ENCODE results near the gene SRP54. TPM values are rescaled to one million over a fixed set of nuclear protein-coding genes. Genes with fewer than 3 reads are reported as not detected.
"Not testable (repeated sequence)": the region's sequence is repeated elsewhere in the genome, so short reads cannot be mapped to it uniquely, and the experiment has no call there.

Gene SRP54
- total RNA-seq, result 10 to 100 TPM; 58.0 to 60.1 TPM

DNA sequence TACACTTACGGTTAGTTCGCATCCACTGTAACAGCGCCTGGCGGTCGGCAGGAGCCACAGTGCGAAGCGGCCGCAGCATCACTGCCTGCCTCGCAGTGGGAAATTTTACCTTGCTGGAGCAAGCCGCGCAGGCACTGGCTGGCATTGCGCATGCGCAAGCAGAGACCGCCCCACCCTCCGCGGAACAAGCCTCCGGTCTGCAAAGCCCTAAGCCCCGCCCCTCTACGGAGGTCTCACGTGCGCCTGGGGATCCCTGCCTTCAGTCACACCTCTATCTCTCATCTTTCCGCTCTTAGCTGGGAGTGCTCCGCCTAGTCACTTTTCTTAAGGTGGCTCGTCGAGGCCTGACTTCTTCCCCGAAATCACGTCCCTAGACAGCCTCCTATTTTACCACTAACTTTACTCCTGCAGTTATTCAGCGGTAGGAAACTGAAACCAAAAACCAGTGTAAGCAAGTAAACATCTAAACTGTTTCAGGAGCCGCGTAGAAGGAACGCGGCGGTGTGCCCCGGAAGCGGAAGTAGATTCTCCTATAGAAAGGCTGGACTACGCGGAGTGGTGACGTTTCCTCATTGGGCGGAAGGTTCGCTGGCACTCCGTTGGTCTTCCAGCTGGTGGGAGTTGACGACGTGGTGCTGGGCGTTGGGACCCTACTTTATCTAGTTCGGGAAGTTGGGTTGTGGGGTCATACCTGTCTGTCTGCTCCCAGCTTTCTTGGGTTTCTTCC, at the start of gene SRP54:
Gene SRP54 (plus strand): TSS at position 572 of the 727 bp plus-strand sequence. CDS start 13,718 bp downstream, outside the sequence.
- Mint-ChIP-seq H3K36me3 (ENCODE audit: low read depth) (peaks cover 10% of the 10 kb centered on the region), H3K4me1 (peaks cover 16% of the 10 kb centered on the region)
- POLR2A ChIA-PET, result interaction anchor here (0.7 to 2.1 kb wide), 3 partner anchors 63 to 422 kb away, joined by 5 to 8 read pairs (median 6); partner anchors contain the start of genes BAZ1A, FAM177A1 and NFKBIA

DNA sequence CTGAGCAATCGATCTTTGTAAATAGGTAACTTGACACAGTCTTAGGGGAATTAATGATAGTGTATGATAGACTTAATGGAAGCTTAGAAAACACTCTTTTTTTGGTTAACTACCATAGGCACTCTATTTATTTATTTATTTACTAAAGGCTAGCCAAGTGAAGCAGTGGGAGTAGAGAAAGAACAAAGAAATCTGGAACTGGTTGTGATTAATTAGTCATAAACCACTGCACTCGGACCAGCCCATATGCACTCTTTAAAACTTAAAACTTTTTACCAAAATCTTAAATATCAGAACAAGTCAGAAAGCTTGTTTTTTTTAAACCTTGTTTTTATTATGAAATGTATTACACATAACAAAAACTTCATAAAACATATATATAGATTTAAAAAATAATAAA, 49.5 kb upstream of the SRP54 start:
- POLR2A ChIA-PET, result no interaction called here
- no peaks in the 10 kb centered on the region for H3K9me3 Mint-ChIP-seq
- peaks cover 33% of the 10 kb centered on the region for H3K4me1 Mint-ChIP-seq
- CTCF ChIA-PET, result no interaction called here
- no peaks in the 10 kb centered on the region for H3K27me3 Mint-ChIP-seq
- DNase-seq, result no peak
- H3K4me3 Mint-ChIP-seq, result no peak overlapping the region
- no peak overlapping the region for H3K27ac Mint-ChIP-seq
- H3K36me3 Mint-ChIP-seq (ENCODE audit: low read depth), result peaks cover 13% of the 10 kb centered on the region

More for the DNA sequence above, at the start of gene SRP54:
- Mint-ChIP-seq H3K27me3 (no peaks in the 10 kb centered on the region), H3K9me3 (no peaks in the 10 kb centered on the region), H3K27ac (no peak within 1 kb of the TSS), H3K4me3 (no peak within 1 kb of the TSS)
- CTCF ChIA-PET, result interaction anchor here (0.6 to 1.4 kb wide), 5 partner anchors 10 to 426 kb away, joined by 3 to 4 read pairs (median 3); partner anchors contain the start of gene FAM177A1
- peak; percentile 100 for DNase-seq

DNA sequence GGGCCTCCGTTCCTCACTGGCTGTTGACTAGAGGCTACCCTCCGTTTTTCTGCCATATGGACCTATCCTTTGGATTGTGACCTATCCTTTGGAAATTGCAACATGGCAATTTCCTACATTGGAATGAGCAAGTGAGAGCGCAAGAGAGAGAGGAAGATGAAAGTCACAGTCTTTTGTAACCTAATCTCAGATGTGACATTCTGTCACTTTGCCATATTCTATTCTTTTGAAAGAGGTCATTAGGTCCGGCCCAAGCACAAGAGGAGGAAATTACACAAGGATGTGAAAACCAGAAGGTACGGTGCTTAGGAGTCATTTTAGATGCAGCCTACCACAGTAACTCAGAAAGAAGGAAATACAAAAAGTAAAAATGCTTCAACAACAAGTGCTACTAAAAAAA, 47.3 kb upstream of the SRP54 start:
- H3K27me3 Mint-ChIP-seq, result no peaks in the 10 kb centered on the region
- ChIA-PET POLR2A (no interaction called here), CTCF (interaction anchor here (0.6 kb wide), 2 partner anchors 31 to 113 kb away, joined by 3 read pairs; no protein-coding TSS in a partner anchor)
- H3K4me1 Mint-ChIP-seq, result peaks cover 18% of the 10 kb centered on the region
- H3K4me3 Mint-ChIP-seq, result no peak overlapping the region
- H3K9me3 Mint-ChIP-seq, result no peaks in the 10 kb centered on the region
- no peak overlapping the region for H3K27ac Mint-ChIP-seq
- peaks cover 8% of the 10 kb centered on the region for H3K36me3 Mint-ChIP-seq (ENCODE audit: low read depth)
- no peak for DNase-seq

DNA sequence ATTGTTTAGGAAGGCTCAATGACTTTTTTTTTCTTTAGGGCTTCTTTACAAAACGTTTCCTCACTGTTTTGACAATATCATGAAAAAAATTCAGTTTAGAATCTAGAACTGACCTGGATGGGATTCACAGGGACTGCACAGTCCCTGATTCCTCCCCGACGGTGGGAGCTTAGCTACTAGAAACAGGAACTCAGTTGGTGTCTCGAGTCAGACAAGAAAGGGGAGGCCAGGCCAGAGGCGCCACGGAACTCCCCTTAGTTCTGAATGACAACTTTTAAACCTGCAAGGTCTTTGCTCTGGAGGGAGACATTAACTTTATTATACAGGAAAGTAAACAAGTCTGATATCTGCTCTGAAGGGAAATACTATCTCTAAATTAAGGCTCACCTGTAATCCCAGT, 45.4 kb upstream of the SRP54 start:
- Mint-ChIP-seq H3K27me3 (no peaks in the 10 kb centered on the region), H3K4me3 (no peak overlapping the region), H3K9me3 (peaks cover 4% of the 10 kb centered on the region), H3K27ac (no peak overlapping the region), H3K36me3 (ENCODE audit: low read depth) (peaks cover 10% of the 10 kb centered on the region), H3K4me1 (peaks cover 8% of the 10 kb centered on the region)
- POLR2A ChIA-PET, result no interaction called here
- DNase-seq, result no peak
- CTCF ChIA-PET, result no interaction called here

DNA sequence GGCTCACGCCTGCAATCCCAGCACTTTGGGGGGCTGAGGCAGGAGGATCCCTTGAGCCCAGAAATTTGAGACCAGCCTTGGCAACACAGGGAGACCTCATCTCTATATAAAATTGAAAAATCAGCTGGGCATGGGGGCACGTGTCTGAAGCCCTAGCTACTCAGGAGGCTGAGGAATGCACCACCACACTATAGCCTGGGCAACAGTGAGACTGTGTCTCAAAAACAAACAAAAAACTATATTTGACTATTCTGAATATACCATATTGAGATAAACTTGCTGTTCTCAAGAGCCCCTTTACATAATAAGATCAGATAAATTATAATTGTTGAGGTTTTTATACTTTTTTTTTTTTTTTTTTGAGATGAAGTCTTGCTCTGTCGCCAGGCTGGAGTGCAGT, 44.9 kb upstream of the SRP54 start:
- Mint-ChIP-seq H3K27ac (no peak overlapping the region), H3K4me3 (no peak overlapping the region)

DNA sequence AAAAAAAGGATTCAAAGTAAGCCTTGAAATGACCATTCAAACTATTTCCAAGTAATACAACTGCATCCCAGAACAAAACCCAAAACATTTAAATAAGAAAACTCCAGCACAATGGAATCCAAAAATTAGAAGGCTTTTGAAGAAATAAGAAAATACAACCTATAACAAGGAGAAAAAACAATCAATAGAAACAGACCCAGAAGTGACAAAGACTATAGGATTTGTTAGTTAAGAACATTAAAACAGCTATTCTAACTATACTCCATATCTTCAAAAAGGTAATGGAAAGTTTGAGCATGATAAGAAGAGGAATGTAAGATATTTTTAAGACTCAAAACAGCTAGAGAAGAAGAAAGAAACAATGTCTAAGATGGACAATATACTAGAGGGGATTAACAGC, 39.3 kb upstream of the SRP54 start:
- CTCF ChIA-PET, result no interaction called here
- no peaks in the 10 kb centered on the region for H3K27me3 Mint-ChIP-seq
- H3K9me3 Mint-ChIP-seq, result peaks cover 11% of the 10 kb centered on the region
- POLR2A ChIA-PET, result no interaction called here
- no peak overlapping the region for H3K4me3 Mint-ChIP-seq
- no peaks in the 10 kb centered on the region for H3K4me1 Mint-ChIP-seq
- H3K27ac Mint-ChIP-seq, result no peak overlapping the region
- H3K36me3 Mint-ChIP-seq (ENCODE audit: low read depth), result peaks cover 21% of the 10 kb centered on the region
- DNase-seq, result no peak

More for the DNA sequence above, 44.9 kb upstream of the SRP54 start:
- CTCF ChIA-PET, result no interaction called here
- Mint-ChIP-seq H3K9me3 (peaks cover 4% of the 10 kb centered on the region), H3K27me3 (no peaks in the 10 kb centered on the region), H3K4me1 (peaks cover 8% of the 10 kb centered on the region), H3K36me3 (ENCODE audit: low read depth) (peaks cover 9% of the 10 kb centered on the region)
- no peak for DNase-seq
- POLR2A ChIA-PET, result no interaction called here

DNA sequence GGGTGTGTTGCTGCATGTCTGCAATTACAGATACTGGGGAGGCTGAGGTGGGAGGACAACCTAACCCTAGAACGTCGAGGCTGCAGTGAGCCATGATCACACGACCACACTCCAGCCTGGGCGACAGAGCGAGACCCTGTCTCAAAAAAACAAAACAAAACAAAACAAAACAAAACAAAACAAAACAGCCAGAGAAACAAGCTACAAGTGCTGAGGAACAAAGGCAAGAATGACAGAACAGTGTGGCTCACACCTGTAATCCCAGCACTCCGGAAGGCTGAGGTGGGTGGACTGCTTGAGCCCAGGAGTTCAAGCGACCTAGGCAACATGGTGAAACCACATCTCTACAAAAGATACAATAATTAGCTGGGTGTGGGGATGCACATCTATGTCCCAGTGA, 38.0 kb upstream of the SRP54 start:
- peaks cover 21% of the 10 kb centered on the region for H3K36me3 Mint-ChIP-seq (ENCODE audit: low read depth)
- DNase-seq, result no peak
- no peaks in the 10 kb centered on the region for H3K27me3 Mint-ChIP-seq
- ChIA-PET POLR2A (no interaction called here), CTCF (no interaction called here)
- H3K4me3 Mint-ChIP-seq, result no peak overlapping the region
- H3K4me1 Mint-ChIP-seq, result no peaks in the 10 kb centered on the region
- H3K27ac Mint-ChIP-seq, result no peak overlapping the region
- H3K9me3 Mint-ChIP-seq, result peaks cover 11% of the 10 kb centered on the region

DNA sequence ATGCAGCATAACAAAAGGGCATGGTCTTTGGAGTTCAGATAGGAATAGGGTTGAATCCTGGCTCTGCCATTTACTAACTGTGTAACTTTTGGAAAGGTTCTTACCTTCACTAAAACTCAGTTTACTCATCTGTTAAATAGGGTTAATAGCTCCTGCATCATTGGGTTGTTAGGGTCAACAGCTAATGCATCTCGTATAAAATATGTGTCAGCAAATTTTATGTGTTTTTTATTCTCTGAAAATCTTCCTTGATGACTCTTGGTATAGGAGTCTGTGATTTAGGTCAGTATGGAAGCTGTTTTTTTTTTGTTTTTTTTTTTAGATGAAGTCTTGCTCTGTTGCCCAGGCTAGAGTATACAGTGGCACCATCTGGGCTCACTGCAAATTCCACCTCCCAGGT, 36.1 kb upstream of the SRP54 start:
- POLR2A ChIA-PET, result no interaction called here
- Mint-ChIP-seq H3K4me3 (no peak overlapping the region), H3K4me1 (no peaks in the 10 kb centered on the region), H3K27me3 (no peaks in the 10 kb centered on the region), H3K9me3 (peaks cover 11% of the 10 kb centered on the region), H3K36me3 (ENCODE audit: low read depth) (peaks cover 24% of the 10 kb centered on the region), H3K27ac (no peak overlapping the region)
- CTCF ChIA-PET, result interaction anchor here (1.0 to 1.3 kb wide), 2 partner anchors 13 to 99 kb away, joined by 3 read pairs; partner anchors contain the start of gene FAM177A1
- DNase-seq, result no peak

DNA sequence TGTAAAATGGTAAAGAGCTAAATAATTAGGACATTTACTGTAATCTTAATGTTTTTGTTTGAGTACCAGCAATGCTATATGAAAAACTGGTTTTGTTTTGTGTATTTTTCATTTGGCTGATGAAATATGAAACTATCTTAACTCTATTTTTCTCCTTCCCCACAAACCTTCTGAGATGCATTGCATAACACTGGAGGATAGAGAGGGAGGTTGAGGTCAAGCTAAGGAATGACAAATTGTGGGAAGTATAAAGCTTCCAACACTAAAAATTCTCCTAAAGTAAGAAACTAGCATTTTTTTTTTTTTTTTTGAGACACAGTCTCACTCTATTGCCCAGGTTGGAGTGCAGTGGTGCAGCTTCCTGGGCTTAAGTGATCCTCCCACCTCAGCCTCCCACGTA, 31.5 kb upstream of the SRP54 start:
- DNase-seq, result no peak
- Mint-ChIP-seq H3K4me1 (no peaks in the 10 kb centered on the region), H3K27me3 (no peaks in the 10 kb centered on the region), H3K4me3 (no peak overlapping the region), H3K9me3 (no peaks in the 10 kb centered on the region), H3K36me3 (ENCODE audit: low read depth) (peaks cover 10% of the 10 kb centered on the region), H3K27ac (no peak overlapping the region)
- ChIA-PET CTCF (interaction anchor here (0.7 to 1.1 kb wide), 4 partner anchors 15 to 301 kb away, joined by 3 read pairs; partner anchors contain the start of gene FAM177A1), POLR2A (no interaction called here)

DNA sequence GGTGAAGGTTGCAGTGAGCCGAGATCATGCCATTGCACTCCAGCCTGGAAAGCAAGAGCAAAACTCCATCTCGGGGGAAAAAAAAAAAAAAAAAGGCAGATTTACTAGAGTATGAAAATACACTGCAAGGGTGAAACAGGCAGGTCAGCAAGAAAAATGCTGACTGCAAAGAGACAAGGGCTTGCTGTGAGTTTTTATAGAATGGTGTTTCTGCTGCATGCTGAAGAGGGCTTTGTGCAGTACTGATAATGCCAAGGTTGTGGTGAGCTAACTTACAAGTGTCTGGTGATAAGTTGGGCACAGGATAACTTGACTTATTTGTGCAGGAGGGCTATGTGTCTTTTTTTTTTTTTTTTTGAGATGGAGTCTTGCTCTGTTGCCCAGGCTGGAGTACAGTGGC, 25.9 kb upstream of the SRP54 start:
- Mint-ChIP-seq H3K4me3 (no peak overlapping the region), H3K27ac (no peak overlapping the region), H3K27me3 (no peaks in the 10 kb centered on the region), H3K36me3 (ENCODE audit: low read depth) (peaks cover 30% of the 10 kb centered on the region), H3K4me1 (no peaks in the 10 kb centered on the region), H3K9me3 (no peaks in the 10 kb centered on the region)
- CTCF ChIA-PET, result no interaction called here
- DNase-seq, result no peak
- POLR2A ChIA-PET, result no interaction called here

DNA sequence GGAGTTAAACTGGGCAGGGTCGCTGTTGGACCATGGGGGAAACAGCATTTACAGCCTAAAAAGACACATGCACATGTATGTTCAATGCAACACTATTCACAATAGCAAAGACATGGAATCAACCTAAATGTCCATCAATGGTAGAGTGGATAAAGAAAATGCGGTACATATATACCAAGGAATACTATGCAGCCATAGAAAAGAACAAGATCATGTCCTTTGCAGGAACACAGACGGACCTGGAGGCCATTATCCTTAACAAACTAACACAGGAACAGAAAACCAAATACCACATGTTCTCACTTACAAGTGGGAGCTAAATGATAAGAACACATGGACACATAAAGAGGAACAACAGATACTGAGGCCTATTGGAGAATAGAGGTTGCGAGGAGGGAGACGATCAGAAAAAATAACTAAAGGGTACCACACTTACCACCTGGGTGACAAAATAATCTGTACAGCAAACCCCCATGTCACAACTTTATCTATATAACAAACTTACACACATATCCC, 25.0 kb upstream of the SRP54 start:
- Mint-ChIP-seq H3K27ac (no peak overlapping the region), H3K27me3 (no peaks in the 10 kb centered on the region), H3K36me3 (ENCODE audit: low read depth) (peaks cover 29% of the 10 kb centered on the region), H3K9me3 (no peaks in the 10 kb centered on the region), H3K4me3 (no peak overlapping the region), H3K4me1 (no peaks in the 10 kb centered on the region)
- no peak for DNase-seq
- POLR2A ChIA-PET, result no interaction called here
- CTCF ChIA-PET, result no interaction called here

DNA sequence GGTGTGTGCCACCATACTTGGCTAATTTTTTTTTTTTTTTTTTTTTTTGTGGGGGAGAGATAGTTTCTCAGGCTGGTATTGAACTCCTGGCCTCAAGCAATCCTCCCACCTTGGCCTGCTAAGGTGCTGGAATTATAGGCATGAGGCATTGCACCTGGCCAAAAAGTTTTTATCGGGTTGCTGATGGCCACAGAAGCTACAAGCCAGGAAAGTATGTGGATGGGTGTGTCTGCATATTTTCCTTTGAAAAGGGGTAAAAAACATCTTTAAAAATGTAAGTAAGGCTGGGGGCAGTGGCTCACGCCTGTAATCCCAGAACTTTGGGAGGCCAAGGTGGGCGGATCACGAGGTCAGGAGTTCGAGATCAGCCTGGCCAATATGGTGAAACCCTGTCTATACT, 20.7 kb upstream of the SRP54 start:
- H3K27ac Mint-ChIP-seq, H3K4me3 Mint-ChIP-seq, H3K4me1 Mint-ChIP-seq, POLR2A ChIA-PET, CTCF ChIA-PET, DNase-seq, H3K27me3 Mint-ChIP-seq, H3K9me3 Mint-ChIP-seq: not testable (repeated sequence)
- peaks cover 36% of the 10 kb centered on the region for H3K36me3 Mint-ChIP-seq (ENCODE audit: low read depth)

DNA sequence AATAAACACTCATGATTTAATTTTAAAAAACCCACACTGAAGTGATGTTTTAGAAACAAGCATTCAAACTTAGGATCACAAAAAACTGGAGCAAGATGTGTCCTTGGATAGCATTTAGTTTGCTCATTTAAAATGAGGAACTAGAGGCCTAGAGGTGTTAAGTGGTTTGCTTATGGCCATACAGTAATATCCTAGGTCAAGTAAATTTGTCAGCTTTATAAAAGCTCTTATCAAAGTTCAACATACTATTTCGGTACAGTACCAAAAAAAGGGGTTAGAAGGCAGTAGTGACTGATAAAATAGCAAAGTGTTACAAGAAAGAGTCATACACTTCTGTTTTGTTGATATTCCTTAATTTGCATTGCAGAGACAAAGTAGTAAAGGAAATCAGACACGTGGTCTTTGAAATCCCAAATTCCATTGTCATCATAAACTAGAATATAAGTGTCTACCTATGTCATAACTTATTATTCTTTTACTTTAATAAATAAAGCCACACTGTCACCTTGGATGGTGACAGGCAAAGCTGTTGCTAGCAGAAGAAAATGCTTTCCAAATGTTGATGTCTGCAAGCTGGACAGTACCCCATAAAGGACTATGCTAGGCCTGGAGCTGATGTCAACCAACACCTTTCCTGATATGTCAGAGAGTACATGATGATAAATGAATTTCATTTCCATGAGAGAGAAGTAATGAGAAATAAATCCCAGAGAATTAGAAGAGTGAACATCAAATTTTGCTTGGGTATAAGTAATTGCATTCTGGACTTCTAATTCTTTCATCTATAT, 17.6 kb upstream of the SRP54 start:
- ChIA-PET CTCF (no interaction called here), POLR2A (no interaction called here)
- H3K27me3 Mint-ChIP-seq, result no peaks in the 10 kb centered on the region
- H3K9me3 Mint-ChIP-seq, result no peaks in the 10 kb centered on the region
- peaks cover 6% of the 10 kb centered on the region for H3K4me1 Mint-ChIP-seq
- no peak for DNase-seq
- peaks cover 31% of the 10 kb centered on the region for H3K36me3 Mint-ChIP-seq (ENCODE audit: low read depth)
- no peak overlapping the region for H3K27ac Mint-ChIP-seq
- no peak overlapping the region for H3K4me3 Mint-ChIP-seq
